MM.1S (cell line): ENCODE results near the gene UBE2S.

ENCODE experiments used
- DNase-seq: peaks from one replicate; pipeline ENCODE4 v3.0.0-alpha.2; 2015
- H2AFZ ChIP-seq: fragments of 300-600 bp; sonication (generic); 2 replicates; pipeline ENCODE4 v1.6.0; 2016; ENCODE audit warnings: antibody characterized with exemption, low read length
- H3F3A ChIP-seq: fragments of 300-600 bp; sonication (generic); 2 replicates; pipeline ENCODE4 v1.6.1; 2016; ENCODE audit warnings: mild to moderate bottlenecking, antibody characterized with exemption, low read length, moderate library complexity, mixed read lengths; ENCODE audit not compliant: insufficient read depth
- H3K27ac ChIP-seq: fragments of 300-600 bp; sonication (generic); 2 replicates; pipeline ENCODE4 v1.5.1; 2016; ENCODE audit warnings: mild to moderate bottlenecking, low read length
- H3K27me3 ChIP-seq: fragments of 300-600 bp; sonication (generic); replicated peaks from 2 replicates; pipeline ENCODE4 v1.6.0; 2016; ENCODE audit warnings: low read length; ENCODE audit not compliant: insufficient read depth
- H3K36me3 ChIP-seq: fragments of 300-600 bp; sonication (generic); replicated peaks from 2 replicates; pipeline ENCODE4 v1.6.1; 2016; ENCODE audit warnings: mild to moderate bottlenecking, low read length, mixed read lengths; ENCODE audit not compliant: insufficient read depth
- H3K4me1 ChIP-seq: fragments of 300-600 bp; sonication (generic); 2 replicates; pipeline ENCODE4 v1.6.1; 2016; ENCODE audit warnings: low read length, mixed read lengths
- H3K4me2 ChIP-seq: fragments of 300-600 bp; sonication (generic); 2 replicates; pipeline ENCODE4 v1.6.0; 2016; ENCODE audit warnings: low read depth, low read length
- H3K4me3 ChIP-seq: fragments of 300-600 bp; sonication (generic); 2 replicates; pipeline ENCODE4 v1.5.1; 2016; ENCODE audit warnings: low read length, mixed read lengths
- H3K79me2 ChIP-seq: fragments of 300-600 bp; sonication (generic); 2 replicates; pipeline ENCODE4 v1.6.1; 2016; ENCODE audit warnings: mixed run types, low read length, mixed read lengths
- H3K9ac ChIP-seq: fragments of 300-600 bp; sonication (generic); 2 replicates; pipeline ENCODE4 v1.6.1; 2016; ENCODE audit warnings: low read length, mixed read lengths
- H3K9me2 ChIP-seq: fragments of 300-600 bp; sonication (generic); replicated peaks from 2 replicates; pipeline ENCODE4 v1.6.1; 2016; ENCODE audit warnings: mild to moderate bottlenecking, low read length, mixed read lengths; ENCODE audit not compliant: insufficient read depth
- H3K9me3 ChIP-seq: fragments of 300-600 bp; sonication (generic); replicated peaks from 2 replicates; pipeline ENCODE4 v1.6.1; 2016; ENCODE audit warnings: mild to moderate bottlenecking, low read length, mixed read lengths; ENCODE audit not compliant: insufficient read depth
- H4K20me1 ChIP-seq: fragments of 300-600 bp; sonication (generic); 2 replicates; pipeline ENCODE4 v1.6.1; 2016; ENCODE audit warnings: mild to moderate bottlenecking, low read length, moderate library complexity, mixed read lengths; ENCODE audit not compliant: insufficient read depth
- CTCF ChIP-seq: fragments of 300-600 bp; sonication (generic); IDR thresholded peaks from 2 replicates; pipeline ENCODE4 v1.5.1; 2016; ENCODE audit warnings: antibody characterized with exemption, low read length, mixed read lengths
- EZH2 ChIP-seq: fragments of 300-600 bp; sonication (generic); optimal IDR thresholded peaks from 2 replicates; pipeline ENCODE3; 2017; ENCODE audit warnings: low read depth, mild to moderate bottlenecking, antibody characterized with exemption, low read length, mixed read lengths
- EZH2phosphoT487 ChIP-seq: fragments of 300-600 bp; sonication (generic); IDR thresholded peaks from 2 replicates; pipeline ENCODE4 v1.6.1; 2018; ENCODE audit warnings: antibody characterized with exemption, low read length

The UBE2S gene

GRCh38 chr19:55373306-55373992, 34.1 kb downstream of the UBE2S start:
- Histone ChIP-seq H4K20me1 (no peaks in the 10 kb centered on the region), H3K9me2 (no peaks in the 10 kb centered on the region), H3K9ac (no peak overlapping the region), H3K36me3 (no peaks in the 10 kb centered on the region), H3K27me3 (peaks cover 54% of the 10 kb centered on the region), H2AFZ (no peak overlapping the region), H3K4me1 (no peaks in the 10 kb centered on the region; the same call in 1 of the 2 replicates), H3F3A (no peaks in the 10 kb centered on the region; the same call in 1 of the 2 replicates), H3K4me3 (no peak overlapping the region), H3K79me2 (no peaks in the 10 kb centered on the region), H3K9me3 (no peaks in the 10 kb centered on the region), H3K27ac (no peak overlapping the region), H3K4me2 (no peak overlapping the region)
- no peak for DNase-seq
- no peak for TF ChIP-seq CTCF
- TF ChIP-seq EZH2, result no peak
- TF ChIP-seq EZH2phosphoT487, result no peak

GRCh38 chr19:55372316-55373081, 35.1 kb downstream of the UBE2S start:
- H3K4me1 ChIP-seq, result no peaks in the 10 kb centered on the region; the same call in 1 of the 2 replicates
- no peak for DNase-seq
- no peaks in the 10 kb centered on the region for H3K9me2 ChIP-seq
- H3K27ac ChIP-seq, result no peak overlapping the region
- no peak overlapping the region for H2AFZ ChIP-seq
- H3K4me2 ChIP-seq, result no peak overlapping the region
- H3K4me3 ChIP-seq, result no peak overlapping the region
- TF ChIP-seq CTCF (no peak), EZH2 (no peak), EZH2phosphoT487 (no peak)
- peaks cover 63% of the 10 kb centered on the region for H3K27me3 ChIP-seq
- no peaks in the 10 kb centered on the region for H3K36me3 ChIP-seq
- H4K20me1 ChIP-seq, result no peaks in the 10 kb centered on the region
- H3F3A ChIP-seq, result no peaks in the 10 kb centered on the region; the same call in 1 of the 2 replicates
- no peak overlapping the region for H3K9ac ChIP-seq
- H3K9me3 ChIP-seq, result no peaks in the 10 kb centered on the region
- no peaks in the 10 kb centered on the region for H3K79me2 ChIP-seq

GRCh38 chr19:55370305-55370988, 37.1 kb downstream of the UBE2S start, which contains the start of gene IL11:
Gene IL11 (minus strand): TSS chr19:55370463. CDS start chr19:55370310, 153 bp downstream.
- no peaks in the 10 kb centered on the region; the same call in 1 of the 2 replicates for H3F3A ChIP-seq
- H2AFZ ChIP-seq, result no peak within 1 kb of the TSS

More at GRCh38 chr19:55370305-55370988, 37.1 kb downstream of the UBE2S start, which contains the start of gene IL11:
- TF ChIP-seq EZH2phosphoT487, result no peak
- no peak for TF ChIP-seq CTCF
- TF ChIP-seq EZH2, result no peak
- no peaks in the 10 kb centered on the region for H3K36me3 ChIP-seq
- no peak within 1 kb of the TSS for H3K4me3 ChIP-seq
- H3K27me3 ChIP-seq, result peaks cover 73% of the 10 kb centered on the region
- H3K9me3 ChIP-seq, result no peaks in the 10 kb centered on the region
- no peaks in the 10 kb centered on the region for H3K79me2 ChIP-seq
- no peaks in the 10 kb centered on the region for H3K9me2 ChIP-seq
- no peak for DNase-seq
- peak within 1 kb of the TSS; percentile 39; the same call in 1 of the 2 replicates for H3K4me2 ChIP-seq
- H3K4me1 ChIP-seq, result no peaks in the 10 kb centered on the region; the same call in 1 of the 2 replicates
- H4K20me1 ChIP-seq, result no peaks in the 10 kb centered on the region
- no peak within 1 kb of the TSS for H3K27ac ChIP-seq
- H3K9ac ChIP-seq, result no peak within 1 kb of the TSS
